ENCODE data around the gene ALK.

The ALK gene

DNA sequence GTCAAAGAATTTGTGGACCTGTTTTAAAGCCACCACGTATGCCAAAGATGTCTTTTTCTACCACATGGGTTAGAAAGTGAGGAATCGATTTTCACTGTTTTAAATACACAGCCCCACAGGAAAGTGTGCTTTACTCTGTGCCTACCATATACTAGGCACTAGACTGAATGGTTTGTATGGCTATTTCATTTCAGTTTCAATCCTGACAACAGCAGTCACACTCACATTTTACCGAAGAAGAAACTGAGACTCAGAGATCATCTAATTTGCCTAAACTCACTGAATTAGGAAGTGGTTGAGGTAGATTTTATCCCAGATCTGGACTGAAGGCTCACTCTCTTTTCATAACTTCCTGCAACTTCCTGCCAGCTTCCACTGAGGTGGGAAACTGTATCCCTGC lies 176.4 kb downstream of the ALK start:
- no peaks in the 10 kb centered on the region for H3K36me3 ChIP-seq
- no peaks in the 10 kb centered on the region for H3K27me3 ChIP-seq
- TF ChIP-seq, protein P1, sequence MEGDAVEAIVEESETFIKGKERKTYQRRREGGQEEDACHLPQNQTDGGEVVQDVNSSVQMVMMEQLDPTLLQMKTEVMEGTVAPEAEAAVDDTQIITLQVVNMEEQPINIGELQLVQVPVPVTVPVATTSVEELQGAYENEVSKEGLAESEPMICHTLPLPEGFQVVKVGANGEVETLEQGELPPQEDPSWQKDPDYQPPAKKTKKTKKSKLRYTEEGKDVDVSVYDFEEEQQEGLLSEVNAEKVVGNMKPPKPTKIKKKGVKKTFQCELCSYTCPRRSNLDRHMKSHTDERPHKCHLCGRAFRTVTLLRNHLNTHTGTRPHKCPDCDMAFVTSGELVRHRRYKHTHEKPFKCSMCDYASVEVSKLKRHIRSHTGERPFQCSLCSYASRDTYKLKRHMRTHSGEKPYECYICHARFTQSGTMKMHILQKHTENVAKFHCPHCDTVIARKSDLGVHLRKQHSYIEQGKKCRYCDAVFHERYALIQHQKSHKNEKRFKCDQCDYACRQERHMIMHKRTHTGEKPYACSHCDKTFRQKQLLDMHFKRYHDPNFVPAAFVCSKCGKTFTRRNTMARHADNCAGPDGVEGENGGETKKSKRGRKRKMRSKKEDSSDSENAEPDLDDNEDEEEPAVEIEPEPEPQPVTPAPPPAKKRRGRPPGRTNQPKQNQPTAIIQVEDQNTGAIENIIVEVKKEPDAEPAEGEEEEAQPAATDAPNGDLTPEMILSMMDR (IDR thresholded peaks at IDR 0.05): no peak
- DNase-seq: no peak
- H3K4me1 ChIP-seq: no peaks in the 10 kb centered on the region
- H3K4me3 ChIP-seq: no peak overlapping the region
- no peak overlapping the region for H3K27ac ChIP-seq
- no peaks in the 10 kb centered on the region for H3K9me3 ChIP-seq
- intact Hi-C loops (cut with DNase I; ENCODE audit: low total_unique reads): no loop called here

DNA sequence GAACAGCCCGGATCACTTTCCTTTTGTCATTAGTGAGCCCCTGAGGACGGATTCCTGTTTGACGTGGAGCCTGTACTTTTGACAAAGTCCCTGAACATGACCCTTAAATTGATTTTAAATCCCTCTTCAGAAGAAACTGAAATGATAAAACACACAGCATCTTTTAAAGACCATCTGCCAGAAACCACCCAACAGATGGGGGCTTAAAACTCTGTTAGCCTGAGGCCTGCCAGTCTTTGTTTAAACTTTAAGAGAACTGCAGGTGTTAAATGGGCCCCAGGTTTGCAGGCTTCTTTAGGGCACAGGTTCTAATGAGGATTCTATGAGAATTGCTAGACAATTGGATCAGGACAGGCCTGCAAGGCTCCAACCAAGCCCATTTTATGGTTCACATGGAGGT lies 177.9 kb downstream of the ALK start:
- Histone ChIP-seq H3K4me3 (no peak overlapping the region), H3K27me3 (no peaks in the 10 kb centered on the region), H3K9me3 (no peaks in the 10 kb centered on the region), H3K27ac (no peak overlapping the region), H3K36me3 (no peaks in the 10 kb centered on the region), H3K4me1 (no peaks in the 10 kb centered on the region)
- intact Hi-C loops (cut with DNase I; ENCODE audit: low total_unique reads): no loop called here
- DNase-seq: no peak
- TF ChIP-seq, protein P1 (IDR thresholded peaks at IDR 0.05): no peak

DNA sequence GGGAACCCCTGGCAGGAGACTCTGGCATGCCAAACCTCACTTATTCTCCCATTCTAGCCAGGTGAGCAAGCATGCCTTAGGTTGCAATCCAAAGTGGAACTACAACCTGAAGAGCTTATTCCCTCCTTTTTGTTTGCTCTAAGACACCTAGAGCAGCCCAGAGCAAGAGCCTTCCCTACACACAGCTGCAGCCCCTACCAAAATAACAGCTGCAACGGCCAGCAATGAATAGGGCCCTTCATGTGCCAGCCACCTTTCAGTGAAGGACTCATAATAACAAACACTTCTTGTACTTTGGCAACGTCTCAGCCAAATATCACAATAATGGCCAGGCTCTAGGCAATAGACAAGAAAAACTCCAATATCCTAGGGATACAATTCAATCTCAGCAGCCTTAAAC lies 178.7 kb downstream of the ALK start:
- no peaks in the 10 kb centered on the region for H3K4me1 ChIP-seq
- no peak for DNase-seq
- no peak overlapping the region for H3K27ac ChIP-seq
- H3K27me3 ChIP-seq: no peaks in the 10 kb centered on the region
- TF ChIP-seq, protein P1 (IDR thresholded peaks at IDR 0.05): no peak
- no peaks in the 10 kb centered on the region for H3K9me3 ChIP-seq
- H3K4me3 ChIP-seq: no peak overlapping the region
- intact Hi-C loops (cut with DNase I; ENCODE audit: low total_unique reads): no loop called here
- H3K36me3 ChIP-seq: no peaks in the 10 kb centered on the region

DNA sequence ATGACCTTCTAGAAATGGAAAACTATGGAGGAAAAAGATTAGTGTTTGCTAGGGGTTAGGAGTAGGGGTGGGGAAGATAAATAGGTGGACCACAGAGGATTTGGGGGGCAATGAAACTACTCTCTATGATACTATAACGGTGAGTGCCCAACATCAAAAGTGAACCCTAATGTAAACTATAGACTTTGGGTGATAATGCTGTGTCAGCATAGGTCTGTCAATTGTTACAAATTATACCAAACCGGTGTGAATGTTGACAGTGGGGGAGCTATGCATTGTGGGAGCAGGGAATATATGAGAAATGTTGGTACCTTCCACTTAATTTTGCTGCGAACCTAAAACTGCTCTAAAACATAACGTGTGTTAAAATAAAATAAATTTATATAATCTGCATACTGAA lies 180.3 kb downstream of the ALK start:
- H3K4me1 ChIP-seq: no peaks in the 10 kb centered on the region
- no peaks in the 10 kb centered on the region for H3K9me3 ChIP-seq
- no peaks in the 10 kb centered on the region for H3K36me3 ChIP-seq
- H3K27ac ChIP-seq: no peak overlapping the region
- TF ChIP-seq, protein P1 (IDR thresholded peaks at IDR 0.05): no peak
- no peak for DNase-seq
- H3K27me3 ChIP-seq: no peaks in the 10 kb centered on the region
- intact Hi-C loops (cut with DNase I; ENCODE audit: low total_unique reads): no loop called here
- no peak overlapping the region for H3K4me3 ChIP-seq

DNA sequence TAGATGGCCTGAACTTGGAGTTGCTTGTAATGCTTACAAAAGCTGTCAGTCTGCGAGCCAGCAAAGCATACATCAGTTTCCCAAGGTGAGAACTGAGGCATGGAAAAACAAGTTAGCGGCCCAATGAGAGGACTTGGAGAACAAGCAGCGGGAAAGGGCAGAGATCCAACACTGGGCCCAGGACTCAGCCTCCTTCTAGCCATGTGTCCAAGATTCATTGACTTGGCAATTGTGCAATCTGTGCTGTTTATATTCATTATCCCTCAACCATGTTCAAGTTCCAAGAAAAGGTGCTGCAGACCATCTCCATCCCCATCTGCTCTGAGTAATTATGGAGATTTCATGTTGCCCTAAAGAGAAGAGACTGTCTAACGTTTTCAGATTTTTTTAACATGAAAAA lies 187.4 kb downstream of the ALK start:
- H3K27ac ChIP-seq: no peak overlapping the region
- H3K4me1 ChIP-seq: no peaks in the 10 kb centered on the region
- no peaks in the 10 kb centered on the region for H3K27me3 ChIP-seq
- no peaks in the 10 kb centered on the region for H3K9me3 ChIP-seq
- intact Hi-C loops (cut with DNase I; ENCODE audit: low total_unique reads): no loop called here
- TF ChIP-seq, protein P1 (IDR thresholded peaks at IDR 0.05): no peak
- H3K36me3 ChIP-seq: no peaks in the 10 kb centered on the region
- no peak overlapping the region for H3K4me3 ChIP-seq
- no peak for DNase-seq

DNA sequence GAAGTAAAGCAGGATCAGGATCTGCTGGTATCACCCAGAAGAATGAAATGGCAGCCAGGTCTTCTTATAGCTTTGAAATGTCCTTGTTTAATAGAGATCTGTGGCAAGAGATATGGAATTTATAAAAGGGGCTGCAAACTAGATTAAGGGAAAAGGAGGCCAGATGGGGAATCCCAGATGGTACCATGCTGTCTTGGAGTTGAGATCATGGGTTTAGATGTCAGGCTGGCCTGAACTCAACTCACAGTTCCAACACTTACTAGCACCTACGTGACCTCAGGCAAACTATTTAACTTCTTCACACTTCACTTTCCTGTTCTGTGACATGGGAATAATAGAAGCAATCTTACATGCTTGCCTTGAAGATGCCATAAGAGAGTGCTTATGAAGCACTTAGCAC lies 188.2 kb downstream of the ALK start:
- Histone ChIP-seq H3K27me3 (peaks cover 0 to 1% of the 10 kb centered on the region in 2 donors), H3K4me1 (no peaks in the 10 kb centered on the region), H3K4me3 (no peak overlapping the region), H3K9me3 (no peaks in the 10 kb centered on the region), H3K36me3 (no peaks in the 10 kb centered on the region), H3K27ac (no peak overlapping the region)
- DNase-seq: no peak
- TF ChIP-seq, protein P1 (IDR thresholded peaks at IDR 0.05): no peak
- intact Hi-C loops (cut with DNase I; ENCODE audit: low total_unique reads): no loop called here

Data from tibial artery (tissue), 4 donors.